GM12878 (cell line): Measurements from ENCODE around the gene CCDC14. TPM values are rescaled to one million over a fixed set of nuclear protein-coding genes. Genes with fewer than 3 reads are reported as not detected.

Experiments used
- ATAC-seq: fragments of 200-7000 bp; cut with Tn5 transposase; 3 replicates; pipeline ENCODE4 v1.9.1; 2020; ENCODE audit warnings: mild to moderate bottlenecking, moderate library complexity
- BruUV-seq: library from RNA; stranded (reverse); fragments of 400-500 nt; replicated peaks from 2 replicates; lab custom pipeline; 2021; lab: Mats Ljungman, UMichigan
- CTCF ChIA-PET: fragments of 300-600 bp; sonication (Branson Sonifier 250); formaldehyde crosslinking; extraction: SDS; loops from one replicate; lab custom pipeline; 2021; ENCODE audit warnings: inconsistent platforms; lab: Yijun Ruan, JAX
- POLR2A ChIA-PET: fragments of 350-600 bp; formaldehyde crosslinking; extraction: SDS; loops from one replicate; lab custom pipeline; 2021; ENCODE audit warnings: inconsistent platforms; lab: Charles Lee
- RAD21 ChIA-PET: fragments of 300-600 bp; sonication (Branson Sonifier 250); formaldehyde crosslinking; loops from one replicate; lab custom pipeline; 2023; ENCODE audit warnings: antibody characterized with exemption; ENCODE audit not compliant: unreplicated experiment; lab: Charles Lee
- SMC1A ChIA-PET: fragments of 300-600 bp; sonication (Branson Sonifier 250); formaldehyde crosslinking; loops from one replicate; lab custom pipeline; 2023; ENCODE audit not compliant: unreplicated experiment, uncharacterized antibody; lab: Charles Lee
- DNase-seq: peaks from one replicate; pipeline ENCODE4 v3.0.0-alpha.2; 2011; ENCODE audit warnings: low read depth, low spot score
- FAIRE-seq: peaks from 3 replicates; lab custom pipeline; 2011; peaks lifted over from hg19 to GRCh38; lab: Jason Lieb, UNC
- H2AFZ ChIP-seq: 2 replicates; pipeline ENCODE4 v1.6.0; 2011; ENCODE audit warnings: low read depth, low read length, control low read depth; ENCODE audit not compliant: control insufficient read depth
- H3K27ac ChIP-seq: 2 replicates; pipeline ENCODE4 v1.5.1; 2011; ENCODE audit warnings: control low read depth; ENCODE audit not compliant: control insufficient read depth, insufficient read depth
- H3K27me3 ChIP-seq, 2 experiments: replicated peaks in 1 of 2; 2 replicates each; pipeline versions ENCODE4 v1.6.0 to v1.6.1; 2011; ENCODE audit warnings: low read length in 1 of 2; ENCODE audit not compliant: control insufficient read depth in 2 of 2, insufficient read depth in 2 of 2
- H3K36me3 ChIP-seq, 2 experiments: 2 replicates each; pipeline ENCODE4 v1.5.1; 2011; ENCODE audit warnings: low read length in 1 of 2; ENCODE audit not compliant: control insufficient read depth in 2 of 2, insufficient read depth in 2 of 2
- H3K4me1 ChIP-seq: 2 replicates; pipeline ENCODE4 v1.6.1; 2011; ENCODE audit warnings: mild to moderate bottlenecking, low read length, moderate library complexity, mixed read lengths; ENCODE audit not compliant: control insufficient read depth, insufficient read depth
- H3K4me2 ChIP-seq: 2 replicates; pipeline ENCODE4 v1.6.0; 2011; ENCODE audit warnings: control low read depth; ENCODE audit not compliant: control insufficient read depth, insufficient read depth
- H3K4me3 ChIP-seq: fragments of 200-600 bp; sonication (generic); 2 replicates; pipeline ENCODE4 v1.5.1; 2016
- H3K79me2 ChIP-seq: 2 replicates; pipeline ENCODE4 v1.6.0; 2011; ENCODE audit warnings: low read length; ENCODE audit not compliant: control insufficient read depth, insufficient read depth
- H3K9ac ChIP-seq: 2 replicates; pipeline ENCODE4 v1.8.0; 2011; ENCODE audit warnings: low read length, control low read depth, mixed read lengths; ENCODE audit not compliant: control insufficient read depth, insufficient read depth
- H3K9me3 ChIP-seq: replicated peaks from 3 replicates; pipeline ENCODE4 v1.5.1; 2011; ENCODE audit warnings: mild to moderate bottlenecking, low read length; ENCODE audit not compliant: control insufficient read depth, insufficient read depth
- H4K20me1 ChIP-seq: 2 replicates; pipeline ENCODE4 v1.6.0; 2011; ENCODE audit not compliant: control insufficient read depth, insufficient read depth
- BRCA1 ChIP-seq: IDR thresholded peaks from 2 replicates; pipeline ENCODE4 v1.6.1; 2011; ENCODE audit warnings: low read depth, low read length, improper control_type of control experiment
- CBX5 ChIP-seq: sonication (generic); IDR thresholded peaks from 2 replicates; pipeline ENCODE4 v1.6.1; 2016; ENCODE audit warnings: low read depth, moderate library complexity, mild to moderate bottlenecking, inconsistent platforms
- CEBPB ChIP-seq, 2 experiments: fragments of 150-350 bp in 1 of 2; IDR thresholded peaks; 2 replicates each; pipeline ENCODE4 v1.6.1; 2012 to 2014; ENCODE audit warnings: low read depth in 2 of 2, low read length in 2 of 2, borderline replicate concordance in 1 of 2, inconsistent platforms in 1 of 2
- FOXK2 ChIP-seq: fragments of 450-650 bp; IDR thresholded peaks from 2 replicates; pipeline ENCODE4 v1.6.1; 2017; ENCODE audit warnings: mild to moderate bottlenecking, moderate library complexity
- RB1 ChIP-seq: fragments of 450-650 bp; formaldehyde crosslinking; IDR thresholded peaks from 2 replicates; pipeline ENCODE4 v1.6.1; 2017; ENCODE audit warnings: mild to moderate bottlenecking, borderline replicate concordance
- SMARCA5 ChIP-seq: fragments of 450-650 bp; IDR thresholded peaks from 2 replicates; pipeline ENCODE4 v1.6.1; 2017; ENCODE audit warnings: mild to moderate bottlenecking
- SPI1 ChIP-seq: IDR thresholded peaks from 2 replicates; pipeline ENCODE4 v1.6.1; 2011; ENCODE audit warnings: low read depth, mild to moderate bottlenecking, low read length, moderate library complexity, borderline replicate concordance; ENCODE audit not compliant: insufficient read depth
- SUPT20H ChIP-seq: IDR thresholded peaks from 2 replicates; pipeline ENCODE4 v1.6.1; 2011; ENCODE audit warnings: low read depth, mild to moderate bottlenecking, low read length, moderate library complexity, borderline replicate concordance; ENCODE audit not compliant: control insufficient read depth
- WRNIP1 ChIP-seq: IDR thresholded peaks from 2 replicates; pipeline ENCODE4 v1.6.1; 2011; ENCODE audit warnings: low read depth, low read length, improper control_type of control experiment, borderline replicate concordance
- ZNF24 ChIP-seq: fragments of 450-650 bp; IDR thresholded peaks from 2 replicates; pipeline ENCODE4 v1.6.1; 2017; ENCODE audit warnings: antibody characterized with exemption, mild to moderate bottlenecking
- ZNF274 ChIP-seq: IDR thresholded peaks from one replicate; pipeline ENCODE4 v1.8.0; 2011; ENCODE audit not compliant: insufficient read length, insufficient read depth
- WGBS: methylation state at CpG from one replicate; pipeline ENCODE4 v1.1.6; 2016; ENCODE audit warnings: low lambda C conversion rate; ENCODE audit not compliant: insufficient replicate concordance, insufficient coverage; ENCODE audit errors: missing lambda C conversion rate; 5-methylcytosine and 5-hydroxymethylcytosine counted together
- in situ Hi-C: fragments of 300-500 bp; cut with MboI; formaldehyde crosslinking; loops from 9 replicates; pipeline ENCODE4 v1.14.3; 2018; ENCODE audit warnings: mixed read lengths
- intact Hi-C: fragments of 100-400 bp; cut with micrococcal nuclease; formaldehyde crosslinking; loops from one replicate; pipeline ENCODE4 v1.14.2; 2022; ENCODE audit not compliant: unreplicated experiment
- polyA plus RNA-seq, 11 experiments: library from polyadenylated mRNA; depleted of rRNA in 4 of 11; unstranded in 6 of 11; stranded (reverse) in 5 of 11; fragments of >200 nt; fragmentation: Nextera tagmentation in 4 of 11; fragmentation: Illumina TruSeq in 1 of 11; extraction: Ambion mirVana in 4 of 11; extraction: Trizol in 1 of 11; gene quantifications; 1 replicate in 1 of 11; 2 replicates in 10 of 11; pipeline versions ENCODE4 v1.2.1 to v1.2.3, GENCODE V29; 2011 to 2016; ENCODE audit warnings: inconsistent platforms in 2 of 11, missing spikeins in 2 of 11, low read depth in 1 of 11
- total RNA-seq, 4 experiments: library from RNA; depleted of rRNA in 3 of 4; stranded (reverse); fragments of >200 nt in 3 of 4; fragmentation: Illumina TruSeq in 1 of 4; extraction: Trizol in 1 of 4; gene quantifications; 2 replicates each; pipeline versions ENCODE4 v1.2.1 to v1.2.3, GENCODE V29; 2013 to 2021
- TF ChIP-seq, protein P1 (sequence below): IDR thresholded peaks from 2 replicates; pipeline ENCODE4 v1.6.1; 2011; ENCODE audit warnings: mild to moderate bottlenecking, low read depth, low read length, moderate library complexity; ENCODE audit not compliant: insufficient replicate concordance

CCDC14 gene
- total and polyA plus RNA-seq, 10 of the 15 experiments (the other 5 are each of a cell fraction or from before 2014, with no cell fraction given), result 15.9 to 104 (median 43.0) TPM

GRCh38 chr3:123997543-123997942 is 36.5 kb upstream of the CCDC14 start:
- ATAC-seq (no peak), FAIRE-seq (no peak), DNase-seq (no peak)
- BruUV-seq, result no TSS peak
- in situ Hi-C loops, result no loop called here
- 12% methylated on average over 2 of the region's 2 CpGs for WGBS
- Histone ChIP-seq H3K36me3 (no peaks in the 10 kb centered on the region), H3K27me3 (no peaks in the 10 kb centered on the region; a peak in 3 of 4 replicates), H3K79me2 (no peaks in the 10 kb centered on the region), H3K9me3 (no peaks in the 10 kb centered on the region), H2AFZ (no peak overlapping the region), H3K4me3 (no peak overlapping the region), H3K4me2 (no peak overlapping the region), H3K27ac (no peak overlapping the region), H4K20me1 (no peaks in the 10 kb centered on the region), H3K4me1 (no peaks in the 10 kb centered on the region), H3K9ac (no peak overlapping the region)
- RAD21 ChIA-PET, result no interaction called here
- CTCF ChIA-PET, result no interaction called here
- intact Hi-C loops, result no loop called here
- SMC1A ChIA-PET, result interaction anchor here (0.6 kb wide), 1 partner anchor 424 kb away, joined by 5 read pairs; no protein-coding TSS in a partner anchor
- POLR2A ChIA-PET, result no interaction called here
- TF ChIP-seq SUPT20H (no peak), FOXK2 (no peak), RB1 (no peak), ZNF24 (no peak), CEBPB (IDR thresholded peaks at IDR 0.05; ENCODE audit: borderline replicate concordance in 1 of 2, low read depth in 2 of 2, low read length in 2 of 2) (no peak), SMARCA5 (no peak), ZNF274 (no peak), SPI1 (no peak), CBX5 (no peak), BRCA1 (no peak), WRNIP1 (no peak)
- TF ChIP-seq, protein P1, sequence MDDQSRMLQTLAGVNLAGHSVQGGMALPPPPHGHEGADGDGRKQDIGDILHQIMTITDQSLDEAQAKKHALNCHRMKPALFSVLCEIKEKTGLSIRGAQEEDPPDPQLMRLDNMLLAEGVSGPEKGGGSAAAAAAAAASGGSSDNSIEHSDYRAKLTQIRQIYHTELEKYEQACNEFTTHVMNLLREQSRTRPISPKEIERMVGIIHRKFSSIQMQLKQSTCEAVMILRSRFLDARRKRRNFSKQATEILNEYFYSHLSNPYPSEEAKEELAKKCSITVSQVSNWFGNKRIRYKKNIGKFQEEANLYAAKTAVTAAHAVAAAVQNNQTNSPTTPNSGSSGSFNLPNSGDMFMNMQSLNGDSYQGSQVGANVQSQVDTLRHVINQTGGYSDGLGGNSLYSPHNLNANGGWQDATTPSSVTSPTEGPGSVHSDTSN, result no peak
